IPS-18c (cell line): ENCODE results near the gene RGS10.
"Not testable (repeated sequence)": the region's sequence is repeated elsewhere in the genome, so short reads cannot be mapped to it uniquely, and the experiment has no call there.

Source experiments
- H3K4me3 ChIP-seq: 2 replicates; pipeline ENCODE4 v1.7.0; 2013; ENCODE audit warnings: low read depth, mild to moderate bottlenecking, low read length, moderate library complexity; ENCODE audit not compliant: insufficient read depth
- H3K9me3 ChIP-seq: one replicate; pipeline ENCODE4 v1.6.1; 2013; ENCODE audit warnings: mild to moderate bottlenecking, low read length, moderate library complexity; ENCODE audit not compliant: control insufficient read depth, insufficient read depth

RGS10 gene

GRCh38 chr10:119541459-119542356 is 811 bp downstream of the RGS10 start:
- Histone ChIP-seq H3K9me3 (no peaks in the 10 kb centered on the region), H3K4me3 (peak overlapping the region; percentile 65)

- H3K4me3 ChIP-seq = no peak overlapping the region; the same call in 1 of the 2 replicates
- H3K9me3 ChIP-seq = no peaks in the 10 kb centered on the region
Observed at GRCh38 chr10:119541046-119541445, 1.5 kb downstream of the RGS10 start.

GRCh38 chr10:119540038-119540437 is 2.5 kb downstream of the RGS10 start:
- no peaks in the 10 kb centered on the region for H3K9me3 ChIP-seq
- no peak overlapping the region for H3K4me3 ChIP-seq

GRCh38 chr10:119539359-119539825 is 3.1 kb downstream of the RGS10 start:
- Histone ChIP-seq H3K9me3 (no peaks in the 10 kb centered on the region), H3K4me3 (no peak overlapping the region)

GRCh38 chr10:119538632-119539358 is 3.7 kb downstream of the RGS10 start:
- Histone ChIP-seq H3K9me3 (no peaks in the 10 kb centered on the region), H3K4me3 (no peak overlapping the region)

- no peaks in the 10 kb centered on the region for H3K9me3 ChIP-seq
- H3K4me3 ChIP-seq = no peak overlapping the region
Observed at GRCh38 chr10:119537953-119538630, 4.4 kb downstream of the RGS10 start.

GRCh38 chr10:119536508-119537025 is 6.0 kb downstream of the RGS10 start:
- no peaks in the 10 kb centered on the region for H3K9me3 ChIP-seq
- H3K4me3 ChIP-seq = no peak overlapping the region

- Histone ChIP-seq H3K9me3 (no peaks in the 10 kb centered on the region), H3K4me3 (no peak overlapping the region)
Observed at GRCh38 chr10:119535837-119536507, 6.5 kb downstream of the RGS10 start.

- no peak overlapping the region for H3K4me3 ChIP-seq
- no peaks in the 10 kb centered on the region for H3K9me3 ChIP-seq
Observed at GRCh38 chr10:119535305-119535704, 7.2 kb downstream of the RGS10 start.

GRCh38 chr10:119533473-119533872 is 9.0 kb downstream of the RGS10 start:
- Histone ChIP-seq H3K4me3 (no peak overlapping the region), H3K9me3 (no peaks in the 10 kb centered on the region)

GRCh38 chr10:119532791-119533190 is 9.7 kb downstream of the RGS10 start:
- H3K9me3 ChIP-seq, H3K4me3 ChIP-seq: not testable (repeated sequence)

- H3K4me3 ChIP-seq, H3K9me3 ChIP-seq: not testable (repeated sequence)
Observed at GRCh38 chr10:119532251-119532650, 10.3 kb downstream of the RGS10 start.

GRCh38 chr10:119531067-119531466 is 11.5 kb downstream of the RGS10 start:
- H3K9me3 ChIP-seq = no peaks in the 10 kb centered on the region
- H3K4me3 ChIP-seq = no peak overlapping the region

- H3K9me3 ChIP-seq, H3K4me3 ChIP-seq: not testable (repeated sequence)
Observed at GRCh38 chr10:119528663-119529237, 13.8 kb downstream of the RGS10 start.

- no peaks in the 10 kb centered on the region for H3K9me3 ChIP-seq
- H3K4me3 ChIP-seq = no peak overlapping the region
Observed at GRCh38 chr10:119526621-119527592, 15.6 kb downstream of the RGS10 start.

GRCh38 chr10:119526149-119526548 is 16.4 kb downstream of the RGS10 start:
- no peaks in the 10 kb centered on the region for H3K9me3 ChIP-seq
- no peak overlapping the region for H3K4me3 ChIP-seq
